Kidney epithelial cell (primary cell): Measurements from ENCODE around the gene HMGCLL1. TPM values are rescaled to one million over a fixed set of nuclear protein-coding genes. Genes with fewer than 3 reads are reported as not detected.

ENCODE experiments used
- DNase-seq: peaks from one replicate; pipeline ENCODE4 v3.0.0-alpha.2; 2010; ENCODE audit warnings: low read depth
- H3K27me3 ChIP-seq: 2 replicates; pipeline ENCODE4 v1.6.0; 2011; ENCODE audit warnings: low read length; ENCODE audit not compliant: control insufficient read depth, insufficient read depth
- H3K36me3 ChIP-seq: 2 replicates; pipeline ENCODE4 v1.5.1; 2011; ENCODE audit warnings: low read length; ENCODE audit not compliant: control insufficient read depth, insufficient read depth
- H3K4me3 ChIP-seq: 2 replicates; pipeline ENCODE4 v1.5.1; 2011; ENCODE audit warnings: low read depth, mild to moderate bottlenecking, control low read depth, low read length
- total RNA-seq: library from RNA; depleted of rRNA; stranded (reverse); fragments of >200 nt; gene quantifications from 2 replicates; pipeline ENCODE4 v1.2.3, GENCODE V29; 2015
- TF ChIP-seq, protein P1 (sequence below): IDR thresholded peaks from 2 replicates; pipeline ENCODE4 v1.5.1; 2011; ENCODE audit warnings: mild to moderate bottlenecking, moderate library complexity, low read length, control low read depth, inconsistent platforms; ENCODE audit not compliant: insufficient read depth, poor library complexity, severe bottlenecking

The HMGCLL1 gene
- total RNA-seq, 1 donor from 2014 or later, result 0.25 TPM

DNA sequence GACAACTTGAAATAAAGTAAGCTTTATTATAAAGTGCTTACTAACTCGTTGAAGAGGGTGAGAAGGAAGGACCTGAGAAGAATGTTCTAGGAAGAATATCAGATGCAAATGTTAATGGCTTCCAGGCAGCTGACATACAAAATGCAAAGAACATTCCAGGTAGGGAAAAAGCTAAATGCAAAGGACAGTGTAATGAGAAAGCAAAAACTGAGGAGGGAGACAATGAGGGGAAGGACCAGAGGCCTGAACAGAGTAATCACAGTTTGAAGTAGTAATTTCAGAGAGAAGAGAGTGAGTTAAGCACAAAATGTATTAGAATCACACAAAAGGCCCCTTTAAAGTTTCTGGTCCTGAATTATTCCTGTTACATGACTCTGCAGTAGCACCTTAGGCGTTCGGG lies 81.3 kb downstream of the HMGCLL1 start:
- no peak overlapping the region for H3K4me3 ChIP-seq
- no peak for DNase-seq
- H3K27me3 ChIP-seq, result no peaks in the 10 kb centered on the region
- H3K36me3 ChIP-seq, result no peaks in the 10 kb centered on the region
- TF ChIP-seq, protein P1, sequence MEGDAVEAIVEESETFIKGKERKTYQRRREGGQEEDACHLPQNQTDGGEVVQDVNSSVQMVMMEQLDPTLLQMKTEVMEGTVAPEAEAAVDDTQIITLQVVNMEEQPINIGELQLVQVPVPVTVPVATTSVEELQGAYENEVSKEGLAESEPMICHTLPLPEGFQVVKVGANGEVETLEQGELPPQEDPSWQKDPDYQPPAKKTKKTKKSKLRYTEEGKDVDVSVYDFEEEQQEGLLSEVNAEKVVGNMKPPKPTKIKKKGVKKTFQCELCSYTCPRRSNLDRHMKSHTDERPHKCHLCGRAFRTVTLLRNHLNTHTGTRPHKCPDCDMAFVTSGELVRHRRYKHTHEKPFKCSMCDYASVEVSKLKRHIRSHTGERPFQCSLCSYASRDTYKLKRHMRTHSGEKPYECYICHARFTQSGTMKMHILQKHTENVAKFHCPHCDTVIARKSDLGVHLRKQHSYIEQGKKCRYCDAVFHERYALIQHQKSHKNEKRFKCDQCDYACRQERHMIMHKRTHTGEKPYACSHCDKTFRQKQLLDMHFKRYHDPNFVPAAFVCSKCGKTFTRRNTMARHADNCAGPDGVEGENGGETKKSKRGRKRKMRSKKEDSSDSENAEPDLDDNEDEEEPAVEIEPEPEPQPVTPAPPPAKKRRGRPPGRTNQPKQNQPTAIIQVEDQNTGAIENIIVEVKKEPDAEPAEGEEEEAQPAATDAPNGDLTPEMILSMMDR, result no peak

DNA sequence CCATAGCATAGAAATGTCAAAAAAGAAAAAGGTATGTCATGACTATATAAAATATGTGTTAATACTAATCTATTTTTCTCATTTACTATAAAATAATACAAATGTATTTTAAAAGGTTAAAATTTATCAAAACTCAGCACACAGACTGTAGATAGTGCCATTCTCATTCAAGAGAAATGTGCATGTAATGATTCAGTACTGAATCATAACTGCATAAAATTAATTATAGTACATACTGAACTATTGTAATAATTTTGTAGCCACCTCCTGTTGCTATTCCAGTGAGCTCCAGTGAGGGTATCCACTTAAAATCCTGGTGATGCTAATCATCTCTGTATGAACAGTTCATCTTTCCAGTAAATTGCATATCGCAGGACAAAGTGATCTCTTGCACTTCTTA lies 82.8 kb downstream of the HMGCLL1 start:
- no peaks in the 10 kb centered on the region for H3K36me3 ChIP-seq
- no peak for DNase-seq
- TF ChIP-seq, protein P1, result no peak

GRCh38 chr6:55495277-55495676 lies 83.7 kb downstream of the HMGCLL1 start:
- Histone ChIP-seq H3K4me3 (no peak overlapping the region), H3K36me3 (no peaks in the 10 kb centered on the region), H3K27me3 (no peaks in the 10 kb centered on the region)
- TF ChIP-seq, protein P1, result no peak
- no peak for DNase-seq

More for the DNA sequence above, 82.8 kb downstream of the HMGCLL1 start:
- Histone ChIP-seq H3K4me3 (no peak overlapping the region), H3K27me3 (no peaks in the 10 kb centered on the region)

GRCh38 chr6:55494411-55494810 lies 84.6 kb downstream of the HMGCLL1 start:
- no peaks in the 10 kb centered on the region for H3K27me3 ChIP-seq

GRCh38 chr6:55492259-55492658 lies 86.7 kb downstream of the HMGCLL1 start:
- Histone ChIP-seq H3K27me3 (no peaks in the 10 kb centered on the region), H3K36me3 (no peaks in the 10 kb centered on the region), H3K4me3 (no peak overlapping the region)
- TF ChIP-seq, protein P1, result no peak
- no peak for DNase-seq

More at GRCh38 chr6:55494411-55494810, 84.6 kb downstream of the HMGCLL1 start:
- DNase-seq, result no peak
- H3K36me3 ChIP-seq, result no peaks in the 10 kb centered on the region
- TF ChIP-seq, protein P1, result no peak
- no peak overlapping the region for H3K4me3 ChIP-seq

- no peak overlapping the region for H3K4me3 ChIP-seq
- TF ChIP-seq, protein P1, result no peak
- no peak for DNase-seq
- no peaks in the 10 kb centered on the region for H3K27me3 ChIP-seq
- no peaks in the 10 kb centered on the region for H3K36me3 ChIP-seq
Observed at GRCh38 chr6:55490871-55491270, 88.1 kb downstream of the HMGCLL1 start.
